Esophagus muscularis mucosa (tissue), 3 donors: ENCODE results near the gene TNK2.
"Not testable (repeated sequence)": the region's sequence is repeated elsewhere in the genome, so short reads cannot be mapped to it uniquely, and the experiment has no call there.

ENCODE experiments used
- CTCF ChIP-seq, 3 experiments: fragments of 200-600 bp in 2 of 3; fragments of 450-650 bp in 1 of 3; sonication (generic) in 2 of 3; IDR thresholded peaks; one replicate each; pipeline ENCODE4 v1.5.1; 2017 to 2019; ENCODE audit warnings: antibody characterized with exemption in 3 of 3, mild to moderate bottlenecking in 2 of 3, moderate library complexity in 1 of 3
- POLR2AphosphoS5 ChIP-seq, 2 donors: sonication (generic); formaldehyde crosslinking; IDR thresholded peaks; one replicate each; pipeline ENCODE4 v1.6.1; 2017; ENCODE audit warnings: antibody characterized with exemption in 2 of 2

- TF ChIP-seq CTCF, POLR2AphosphoS5 (IDR thresholded peaks at IDR 0.05): not testable (repeated sequence)
Observed at GRCh38 chr3:195901836-195902585, 6.3 kb downstream of the TNK2 start.
